Caco-2 (cell line): ENCODE results near the gene CNTNAP4. TPM values are rescaled to one million over a fixed set of nuclear protein-coding genes. Genes with fewer than 3 reads are reported as not detected.

Experiments
- BruUV-seq: library from RNA; stranded (reverse); fragments of 400-500 nt; replicated peaks from 2 replicates; lab custom pipeline; 2021; lab: Mats Ljungman, UMichigan
- CTCF ChIA-PET: fragments of 300-600 bp; sonication (Branson Sonifier 250); formaldehyde crosslinking; loops from one replicate; lab custom pipeline; 2022; ENCODE audit warnings: antibody characterized with exemption; lab: Charles Lee
- POLR2A ChIA-PET: fragments of 300-600 bp; sonication (Branson Sonifier 250); formaldehyde crosslinking; loops from one replicate; lab custom pipeline; 2022; ENCODE audit warnings: antibody characterized with exemption; lab: Charles Lee
- DNase-seq, 2 experiments: peaks; one replicate each; pipeline versions ENCODE4 v3.0.0 to v3.0.0-alpha.2; 2020 to 2022
- H3K27me3 ChIP-seq: replicated peaks from 2 replicates; pipeline ENCODE4 v1.6.0; 2011; ENCODE audit warnings: low read length; ENCODE audit not compliant: control insufficient read depth, insufficient read depth
- H3K36me3 ChIP-seq: 2 replicates; pipeline ENCODE4 v1.5.1; 2011; ENCODE audit warnings: low read length; ENCODE audit not compliant: control insufficient read depth, insufficient read depth
- H3K4me1 ChIP-seq: fragments of 250-450 bp; sonication (Bioruptor Pico); 2 replicates; pipeline ENCODE4 v1.5.1; 2020; ENCODE audit warnings: mild to moderate bottlenecking
- H3K4me3 ChIP-seq: 2 replicates; pipeline ENCODE4 v1.5.1; 2011; ENCODE audit warnings: low read depth, mild to moderate bottlenecking, control low read depth, low read length
- H3K9me3 ChIP-seq: fragments of 250-450 bp; sonication (Bioruptor Pico); 2 replicates; pipeline ENCODE4 v1.5.1; 2020; ENCODE audit warnings: mild to moderate bottlenecking, moderate library complexity
- H3K27ac Mint-ChIP-seq: one replicate; pipeline ENCODE4 v1.8.0; 2022; ENCODE audit warnings: mixed read lengths; ENCODE audit not compliant: unreplicated experiment
- H3K27me3 Mint-ChIP-seq: one replicate; pipeline ENCODE4 v1.8.0; 2022; ENCODE audit warnings: mixed read lengths; ENCODE audit not compliant: insufficient read depth, unreplicated experiment
- H3K36me3 Mint-ChIP-seq: one replicate; pipeline ENCODE4 v1.8.0; 2022; ENCODE audit warnings: mild to moderate bottlenecking, mixed read lengths; ENCODE audit not compliant: insufficient read depth, unreplicated experiment
- H3K4me1 Mint-ChIP-seq: one replicate; pipeline ENCODE4 v1.8.0; 2022; ENCODE audit warnings: low read depth, mixed read lengths; ENCODE audit not compliant: unreplicated experiment
- H3K4me3 Mint-ChIP-seq: one replicate; pipeline ENCODE4 v1.8.0; 2022; ENCODE audit warnings: mild to moderate bottlenecking, moderate library complexity, mixed read lengths; ENCODE audit not compliant: unreplicated experiment
- H3K9me3 Mint-ChIP-seq: one replicate; pipeline ENCODE4 v1.8.0; 2022; ENCODE audit warnings: mixed read lengths; ENCODE audit not compliant: unreplicated experiment
- CTCF ChIP-seq, 2 experiments: fragments of 200-600 bp in 1 of 2; IDR thresholded peaks; 1 replicate in 1 of 2; 2 replicates in 1 of 2; pipeline versions ENCODE4 v1.5.1 to v1.8.0; 2011 to 2022; ENCODE audit warnings: antibody characterized with exemption in 1 of 2, control low read depth in 1 of 2, inconsistent platforms in 1 of 2, low read depth in 1 of 2, low read length in 1 of 2, mild to moderate bottlenecking in 1 of 2, moderate library complexity in 1 of 2; ENCODE audit not compliant: insufficient read depth in 1 of 2, severe bottlenecking in 1 of 2, unreplicated experiment in 1 of 2
- intact Hi-C: fragments of 100-400 bp; cut with micrococcal nuclease; formaldehyde crosslinking; loops from one replicate; pipeline ENCODE4 v1.10.0; 2022; ENCODE audit not compliant: unreplicated experiment
- total RNA-seq: library from RNA; stranded (reverse); gene quantifications from 2 replicates; pipeline ENCODE4 v1.2.3, GENCODE V29; 2022

The CNTNAP4 gene
- total RNA-seq, 1 experiment from 2014 or later = not detected

- Histone ChIP-seq H3K4me3 (no peak overlapping the region), H3K4me1 (peaks cover 37% of the 10 kb centered on the region), H3K9me3 (no peaks in the 10 kb centered on the region), H3K36me3 (no peaks in the 10 kb centered on the region), H3K27me3 (no peaks in the 10 kb centered on the region)
- ChIA-PET CTCF (no interaction called here), POLR2A (no interaction called here)
- TF ChIP-seq CTCF (IDR thresholded peaks at IDR 0.05; ENCODE audit: insufficient read depth in 1 of 2, low read depth in 1 of 2, low read length in 1 of 2, severe bottlenecking in 1 of 2, unreplicated experiment in 1 of 2) = no peak
- no TSS peak for BruUV-seq
- Mint-ChIP-seq H3K36me3 (peaks cover 6% of the 10 kb centered on the region), H3K27me3 (no peaks in the 10 kb centered on the region), H3K4me1 (peaks cover 22% of the 10 kb centered on the region), H3K4me3 (no peak overlapping the region), H3K9me3 (no peaks in the 10 kb centered on the region), H3K27ac (no peak overlapping the region)
- intact Hi-C loops = loop anchor here (10.0 kb wide), 1 partner anchor 53 kb away; no protein-coding TSS in a partner anchor
- no peak for DNase-seq
Observed at GRCh38 chr16:76571755-76572154, 294.6 kb downstream of the CNTNAP4 start.

- DNase-seq = no peak
- intact Hi-C loops = loop anchor here (1.0 to 10.0 kb wide), 2 partner anchors 31 to 52 kb away; no protein-coding TSS in a partner anchor
- no peak for TF ChIP-seq CTCF (IDR thresholded peaks at IDR 0.05; ENCODE audit: insufficient read depth in 1 of 2, low read depth in 1 of 2, low read length in 1 of 2, severe bottlenecking in 1 of 2, unreplicated experiment in 1 of 2)
- Histone ChIP-seq H3K36me3 (no peaks in the 10 kb centered on the region), H3K4me1 (peaks cover 44% of the 10 kb centered on the region), H3K27me3 (no peaks in the 10 kb centered on the region), H3K9me3 (no peaks in the 10 kb centered on the region), H3K4me3 (no peak overlapping the region)
- BruUV-seq = no TSS peak
- ChIA-PET CTCF (no interaction called here), POLR2A (no interaction called here)
- H3K4me1 Mint-ChIP-seq = peaks cover 26% of the 10 kb centered on the region
- no peak overlapping the region for H3K4me3 Mint-ChIP-seq
- peak overlapping the region; percentile 42 for H3K27ac Mint-ChIP-seq
- H3K9me3 Mint-ChIP-seq = no peaks in the 10 kb centered on the region
- H3K27me3 Mint-ChIP-seq = no peaks in the 10 kb centered on the region
- peaks cover 6% of the 10 kb centered on the region for H3K36me3 Mint-ChIP-seq
Observed at GRCh38 chr16:76573281-76573680, 296.1 kb downstream of the CNTNAP4 start.

GRCh38 chr16:76574651-76575050 is 297.4 kb downstream of the CNTNAP4 start:
- H3K9me3 ChIP-seq = no peaks in the 10 kb centered on the region
- H3K27me3 ChIP-seq = no peaks in the 10 kb centered on the region
- Mint-ChIP-seq H3K4me1 (peaks cover 26% of the 10 kb centered on the region), H3K9me3 (no peaks in the 10 kb centered on the region), H3K27me3 (no peaks in the 10 kb centered on the region), H3K4me3 (peak overlapping the region; percentile 81), H3K36me3 (peaks cover 6% of the 10 kb centered on the region), H3K27ac (peak overlapping the region; percentile 99)
- peak; percentile 54 to 64 for DNase-seq
- ChIA-PET CTCF (interaction anchor here (1.2 kb wide), 1 partner anchor 773 kb away, joined by 3 read pairs; no protein-coding TSS in a partner anchor), POLR2A (interaction anchor here (0.7 kb wide), 1 partner anchor 42 kb away, joined by 3 read pairs; no protein-coding TSS in a partner anchor)
- TF ChIP-seq CTCF (IDR thresholded peaks at IDR 0.05; ENCODE audit: insufficient read depth in 1 of 2, low read depth in 1 of 2, low read length in 1 of 2, severe bottlenecking in 1 of 2, unreplicated experiment in 1 of 2) = no peak
- intact Hi-C loops = loop anchor here (1.0 to 10.0 kb wide), 4 partner anchors 13 to 436 kb away; no protein-coding TSS in a partner anchor
- H3K36me3 ChIP-seq = no peaks in the 10 kb centered on the region
- BruUV-seq = no TSS peak
- peaks cover 44% of the 10 kb centered on the region for H3K4me1 ChIP-seq
- no peak overlapping the region for H3K4me3 ChIP-seq
